SW 1271 (cell line): ENCODE measurements around the gene TPSAB1.
"Not testable (repeated sequence)": the region's sequence is repeated elsewhere in the genome, so short reads cannot be mapped to it uniquely, and the experiment has no call there.

ENCODE experiments used
- DNase-seq, 2 experiments: peaks; one replicate each; lab custom pipeline; 2025; lab: John Stamatoyannopoulos, UW

TPSAB1 gene

GRCh38 chr16:1223355-1224214 is 16.9 kb upstream of the TPSAB1 start:
- DNase-seq: no peak

- no peak for DNase-seq
Observed at GRCh38 chr16:1224558-1224957, 15.9 kb upstream of the TPSAB1 start.

GRCh38 chr16:1225051-1225451 is 15.5 kb upstream of the TPSAB1 start, which contains the start of gene TPSG1:
Gene TPSG1 (minus strand): TSS chr16:1225268. CDS start chr16:1225252, 16 bp downstream.
- no peak for DNase-seq

GRCh38 chr16:1225728-1226311 is 14.7 kb upstream of the TPSAB1 start:
- DNase-seq: not testable (repeated sequence)

GRCh38 chr16:1226692-1227091 is 13.8 kb upstream of the TPSAB1 start:
- not testable (repeated sequence) for DNase-seq

- DNase-seq: not testable (repeated sequence)
Observed at GRCh38 chr16:1228227-1228626, 12.3 kb upstream of the TPSAB1 start.

GRCh38 chr16:1229476-1229875 is 11.0 kb upstream of the TPSAB1 start:
- DNase-seq: not testable (repeated sequence)

GRCh38 chr16:1230084-1230470 is 10.4 kb upstream of the TPSAB1 start, which contains the start of gene TPSB2:
Gene TPSB2 (minus strand): TSS chr16:1230184. CDS start chr16:1229951, 233 bp downstream.
- not testable (repeated sequence) for DNase-seq

- DNase-seq: not testable (repeated sequence)
Observed at GRCh38 chr16:1230471-1231212, 9.9 kb upstream of the TPSAB1 start.

GRCh38 chr16:1231301-1231700 is 9.2 kb upstream of the TPSAB1 start:
- DNase-seq: not testable (repeated sequence)

- DNase-seq: not testable (repeated sequence)
Observed at GRCh38 chr16:1232049-1232748, 8.3 kb upstream of the TPSAB1 start.

GRCh38 chr16:1236659-1237058 is 3.8 kb upstream of the TPSAB1 start:
- not testable (repeated sequence) for DNase-seq

GRCh38 chr16:1237990-1238389 is 2.5 kb upstream of the TPSAB1 start:
- no peak for DNase-seq

GRCh38 chr16:1238909-1239308 is 1.6 kb upstream of the TPSAB1 start:
- DNase-seq: not testable (repeated sequence)

GRCh38 chr16:1239575-1239974 is 930 bp upstream of the TPSAB1 start:
- DNase-seq: not testable (repeated sequence)

- DNase-seq: not testable (repeated sequence)
Observed at GRCh38 chr16:1241081-1241480, 576 bp downstream of the TPSAB1 start.

- DNase-seq: not testable (repeated sequence)
Observed at GRCh38 chr16:1243363-1243762, 2.9 kb downstream of the TPSAB1 start.

- DNase-seq: not testable (repeated sequence)
Observed at GRCh38 chr16:1243907-1244850, 3.7 kb downstream of the TPSAB1 start.

- DNase-seq: no peak
Observed at GRCh38 chr16:1244881-1245280, 4.4 kb downstream of the TPSAB1 start.

- DNase-seq: no peak
Observed at GRCh38 chr16:1245452-1246020, 5.0 kb downstream of the TPSAB1 start.
